HG03025 (cell line): ENCODE results near the gene SCARB2.

Source experiments
- ATAC-seq: cut with Tn5 transposase; IDR thresholded peaks from one replicate; pipeline ENCODE4 v1.9.1; 2021; ENCODE audit warnings: mild to moderate bottlenecking, moderate library complexity; ENCODE audit not compliant: unreplicated experiment, low FRiP score

Gene SCARB2

GRCh38 chr4:76160355-76160754 is 53.3 kb downstream of the SCARB2 start:
- ATAC-seq, result no peak

- no peak for ATAC-seq
Measured at GRCh38 chr4:76156635-76157034, 57.0 kb downstream of the SCARB2 start.

- no peak for ATAC-seq
Measured at GRCh38 chr4:76155979-76156378, 57.6 kb downstream of the SCARB2 start.

GRCh38 chr4:76153356-76153755 is 60.3 kb downstream of the SCARB2 start:
- ATAC-seq, result no peak

- peak; percentile 97 for ATAC-seq
Measured at GRCh38 chr4:76148142-76148865, 65.3 kb downstream of the SCARB2 start, which contains the start of gene NUP54. Gene NUP54, minus strand, starts transcription at chr4:76148397. Its CDS starts 23 bp downstream, at chr4:76148374.

- ATAC-seq, result peak; percentile 32
Measured at GRCh38 chr4:76147454-76148141, 66.0 kb downstream of the SCARB2 start.

- no peak for ATAC-seq
Measured at GRCh38 chr4:76144546-76144945, 69.1 kb downstream of the SCARB2 start.

GRCh38 chr4:76141241-76141640 is 72.4 kb downstream of the SCARB2 start:
- ATAC-seq, result no peak

- ATAC-seq, result no peak
Measured at GRCh38 chr4:76127754-76128153, 85.9 kb downstream of the SCARB2 start.

GRCh38 chr4:76125816-76126215 is 87.8 kb downstream of the SCARB2 start:
- ATAC-seq, result no peak

- no peak for ATAC-seq
Measured at GRCh38 chr4:76120199-76120598, 93.4 kb downstream of the SCARB2 start.

- ATAC-seq, result no peak
Measured at GRCh38 chr4:76117536-76117935, 96.1 kb downstream of the SCARB2 start.

- ATAC-seq, result no peak
Measured at GRCh38 chr4:76116821-76117220, 96.8 kb downstream of the SCARB2 start.
